RWPE2 (cell line): ENCODE data around the gene GPC5.
"Not testable (repeated sequence)": the region's sequence is repeated elsewhere in the genome, so short reads cannot be mapped to it uniquely, and the experiment has no call there.

Experiments used
- ATAC-seq: fragments of 200-7000 bp; cut with Tn5 transposase; 3 replicates; pipeline ENCODE4 v1.9.1; 2021; ENCODE audit warnings: low read depth
- DNase-seq: peaks from one replicate; pipeline ENCODE4 v3.0.0-alpha.2; 2020; ENCODE audit warnings: low spot score
- H3K27ac ChIP-seq: fragments of 450-650 bp; 2 replicates; pipeline ENCODE4 v1.5.1; 2017; ENCODE audit warnings: mild to moderate bottlenecking; ENCODE audit not compliant: poor library complexity, severe bottlenecking
- H3K27me3 ChIP-seq: fragments of 250-450 bp; sonication (Bioruptor Pico); 2 replicates; pipeline ENCODE4 v1.5.1; 2021; ENCODE audit warnings: mild to moderate bottlenecking, moderate library complexity; ENCODE audit not compliant: insufficient read depth, poor library complexity, severe bottlenecking
- H3K36me3 ChIP-seq: fragments of 250-450 bp; sonication (Bioruptor Pico); 2 replicates; pipeline ENCODE4 v1.5.1; 2020; ENCODE audit warnings: low read depth, mild to moderate bottlenecking, moderate library complexity
- H3K4me1 ChIP-seq: fragments of 250-450 bp; sonication (Bioruptor Pico); 2 replicates; pipeline ENCODE4 v1.5.1; 2021; ENCODE audit warnings: mild to moderate bottlenecking, moderate library complexity; ENCODE audit not compliant: insufficient read depth, poor library complexity, severe bottlenecking
- H3K4me3 ChIP-seq: fragments of 250-450 bp; sonication (Bioruptor Pico); 2 replicates; pipeline ENCODE4 v1.5.1; 2021; ENCODE audit warnings: mild to moderate bottlenecking, moderate library complexity; ENCODE audit not compliant: severe bottlenecking
- H3K9me3 ChIP-seq: fragments of 250-450 bp; sonication (Bioruptor Pico); 2 replicates; pipeline ENCODE4 v1.5.1; 2021; ENCODE audit warnings: mild to moderate bottlenecking, moderate library complexity; ENCODE audit not compliant: severe bottlenecking
- CTCF ChIP-seq: fragments of 450-650 bp; IDR thresholded peaks from one replicate; pipeline ENCODE4 v1.5.1; 2017; ENCODE audit warnings: mild to moderate bottlenecking, moderate library complexity; ENCODE audit not compliant: poor library complexity, severe bottlenecking

Gene GPC5

GRCh38 chr13:91792054-91792453 lies 393.6 kb downstream of the GPC5 start:
- Histone ChIP-seq H3K27ac (no peak overlapping the region), H3K36me3 (no peaks in the 10 kb centered on the region), H3K4me3 (no peak overlapping the region), H3K9me3 (peaks cover 3% of the 10 kb centered on the region), H3K4me1 (no peaks in the 10 kb centered on the region), H3K27me3 (no peaks in the 10 kb centered on the region)
- ATAC-seq = no peak
- TF ChIP-seq CTCF = no peak
- no peak for DNase-seq

- ATAC-seq = no peak
- no peak for TF ChIP-seq CTCF
- H3K27me3 ChIP-seq = no peaks in the 10 kb centered on the region
- no peak overlapping the region for H3K4me3 ChIP-seq
- peaks cover 3% of the 10 kb centered on the region for H3K9me3 ChIP-seq
- H3K4me1 ChIP-seq = no peaks in the 10 kb centered on the region
- no peak for DNase-seq
- no peaks in the 10 kb centered on the region for H3K36me3 ChIP-seq
- no peak overlapping the region for H3K27ac ChIP-seq
Observed at GRCh38 chr13:91797567-91797966, 399.1 kb downstream of the GPC5 start.

GRCh38 chr13:91798338-91798737 lies 399.9 kb downstream of the GPC5 start:
- not testable (repeated sequence) for H3K4me3 ChIP-seq, H3K4me1 ChIP-seq, H3K27ac ChIP-seq, H3K36me3 ChIP-seq, H3K27me3 ChIP-seq, DNase-seq, H3K9me3 ChIP-seq, ATAC-seq

- H3K27ac ChIP-seq, H3K36me3 ChIP-seq, ATAC-seq, H3K4me3 ChIP-seq, DNase-seq, H3K9me3 ChIP-seq, H3K27me3 ChIP-seq, H3K4me1 ChIP-seq: not testable (repeated sequence)
Observed at GRCh38 chr13:91801772-91802171, 403.4 kb downstream of the GPC5 start.

GRCh38 chr13:91802957-91803356 lies 404.5 kb downstream of the GPC5 start:
- ATAC-seq (no peak), DNase-seq (no peak)
- Histone ChIP-seq H3K36me3 (no peaks in the 10 kb centered on the region), H3K27ac (no peak overlapping the region), H3K9me3 (no peaks in the 10 kb centered on the region), H3K4me1 (no peaks in the 10 kb centered on the region), H3K27me3 (no peaks in the 10 kb centered on the region), H3K4me3 (no peak overlapping the region)
- TF ChIP-seq CTCF = no peak

- H3K4me3 ChIP-seq = no peak overlapping the region
- H3K9me3 ChIP-seq = peaks cover 4% of the 10 kb centered on the region
- no peaks in the 10 kb centered on the region for H3K4me1 ChIP-seq
- no peak for TF ChIP-seq CTCF
- no peak overlapping the region for H3K27ac ChIP-seq
- no peaks in the 10 kb centered on the region for H3K27me3 ChIP-seq
- H3K36me3 ChIP-seq = no peaks in the 10 kb centered on the region
- no peak for ATAC-seq
- DNase-seq = no peak
Observed at GRCh38 chr13:91804724-91805123, 406.3 kb downstream of the GPC5 start.
